ENCODE data around the gene GATA2. TPM values are rescaled to one million over a fixed set of nuclear protein-coding genes. Genes with fewer than 3 reads are reported as not detected.

GATA2 gene
- total RNA-seq, 1 experiment from 2014 or later: 7.1 TPM

GRCh38 chr3:128438488-128439072 is 54.4 kb downstream of the GATA2 start:
- no peak for DNase-seq (ENCODE audit: extremely low read depth, low read depth)

GRCh38 chr3:128436214-128436613 is 56.8 kb downstream of the GATA2 start:
- no peak for DNase-seq (ENCODE audit: extremely low read depth, low read depth)

- DNase-seq (ENCODE audit: extremely low read depth, low read depth): no peak
Observed at GRCh38 chr3:128435561-128435960, 57.4 kb downstream of the GATA2 start.

- no peak for DNase-seq (ENCODE audit: extremely low read depth, low read depth)
Observed at GRCh38 chr3:128435058-128435457, 57.9 kb downstream of the GATA2 start.

GRCh38 chr3:128434524-128434923 is 58.5 kb downstream of the GATA2 start:
- DNase-seq (ENCODE audit: extremely low read depth, low read depth): no peak

GRCh38 chr3:128433837-128434165 is 59.2 kb downstream of the GATA2 start:
- no peak for DNase-seq (ENCODE audit: extremely low read depth, low read depth)

- DNase-seq (ENCODE audit: extremely low read depth, low read depth): no peak
Observed at GRCh38 chr3:128432971-128433836, 59.8 kb downstream of the GATA2 start.

GRCh38 chr3:128432301-128432970 is 60.6 kb downstream of the GATA2 start:
- no peak for DNase-seq (ENCODE audit: extremely low read depth, low read depth)

- DNase-seq (ENCODE audit: extremely low read depth, low read depth): no peak
Observed at GRCh38 chr3:128431803-128432300, 61.1 kb downstream of the GATA2 start.

GRCh38 chr3:128430731-128431130 is 62.3 kb downstream of the GATA2 start:
- no peak for DNase-seq (ENCODE audit: extremely low read depth, low read depth)

GRCh38 chr3:128430301-128430700 is 62.7 kb downstream of the GATA2 start:
- DNase-seq (ENCODE audit: extremely low read depth, low read depth): no peak

GRCh38 chr3:128429751-128430150 is 63.2 kb downstream of the GATA2 start:
- no peak for DNase-seq (ENCODE audit: extremely low read depth, low read depth)

Other genes with a start within 250 kb of the GATA2 start
- gene DNAJB8, start 26.3 kb downstream of the GATA2 start, total RNA-seq (2014; rRNA removed; shearing (Covaris generic)): not detected in 2 replicates
- 300 and 312 TPM in 2 replicates for gene RPN1, start 157.6 kb upstream of the GATA2 start, total RNA-seq (2014; rRNA removed; shearing (Covaris generic))
- 50.8 and 57.8 TPM in 2 replicates for gene RAB7A, start 233.0 kb upstream of the GATA2 start, total RNA-seq (2014; rRNA removed; shearing (Covaris generic))

Data from NCI-H460 (cell line).